ENCODE data around the gene NUFIP1.
A peak's percentile ranks its signal among the peaks of the same experiment; 100 is the strongest.
"Not testable (repeated sequence)": the region's sequence is repeated elsewhere in the genome, so short reads cannot be mapped to it uniquely, and the experiment has no call there.

NUFIP1 gene

GRCh38 chr13:44969551-44970484 is 19.5 kb downstream of the NUFIP1 start:
- FAIRE-seq = peak; percentile 99

DNA sequence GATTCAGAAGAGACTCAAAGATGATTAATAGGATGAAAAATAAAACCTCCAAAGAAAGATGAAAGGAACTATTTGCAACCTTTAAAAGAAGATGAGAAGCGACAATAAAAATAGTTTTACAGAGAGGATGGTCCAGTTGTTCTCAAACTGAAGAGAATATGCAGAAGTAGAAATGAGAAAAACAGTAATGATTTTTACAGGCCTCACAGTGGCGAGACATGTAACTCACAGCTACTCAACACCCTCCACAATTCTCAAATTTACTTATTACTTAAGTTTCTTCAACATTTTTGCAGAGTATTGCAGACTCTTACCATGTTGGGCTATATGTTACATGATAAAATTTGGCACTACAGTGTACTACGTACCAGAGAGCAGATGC is 20.8 kb downstream of the NUFIP1 start:
- FAIRE-seq = no peak

GRCh38 chr13:44967704-44968433 is 21.4 kb downstream of the NUFIP1 start:
- no peak for FAIRE-seq

- no peak for FAIRE-seq
Measured at GRCh38 chr13:44961997-44962396, 27.3 kb downstream of the NUFIP1 start.

DNA sequence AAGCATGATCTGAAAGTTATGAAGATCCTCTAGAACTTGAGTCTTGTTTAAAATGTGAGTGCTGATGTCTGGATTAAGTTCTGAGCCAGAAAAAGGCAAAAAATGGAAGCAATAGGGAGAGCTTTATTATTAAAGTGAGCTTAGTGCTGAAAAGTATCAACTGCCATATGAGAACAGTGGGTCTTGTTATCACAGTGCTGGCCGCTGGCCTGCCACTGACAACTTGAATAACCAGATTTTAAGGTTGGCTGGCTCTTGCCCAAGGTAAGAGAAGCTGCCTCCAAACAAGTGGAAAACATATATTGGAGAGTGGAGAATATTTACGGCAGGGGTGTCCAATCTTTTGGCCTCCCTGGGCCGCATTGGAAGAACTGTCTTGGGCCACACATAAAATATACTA is 33.9 kb downstream of the NUFIP1 start:
- no peak for FAIRE-seq

DNA sequence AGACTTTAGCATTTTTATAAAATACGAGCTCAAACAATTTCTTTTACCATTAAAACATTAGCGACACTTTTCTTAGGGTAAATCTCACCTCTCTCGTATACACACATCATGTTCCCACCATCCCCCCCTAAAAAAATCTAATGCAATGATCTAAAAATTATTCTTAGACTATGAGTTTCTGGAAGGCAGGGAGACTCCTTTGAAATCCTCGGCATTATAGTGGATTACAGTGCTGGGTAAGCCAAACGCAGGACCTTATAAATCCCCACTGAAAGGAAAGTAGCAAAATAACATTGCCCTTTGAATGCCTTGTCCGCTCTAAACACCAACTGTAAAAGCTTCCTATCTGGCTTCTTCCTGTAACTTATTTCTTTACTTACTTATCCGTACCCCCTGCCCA is 35.0 kb downstream of the NUFIP1 start:
- FAIRE-seq = no peak

- no peak for FAIRE-seq
Measured at GRCh38 chr13:44952671-44953070, 36.6 kb downstream of the NUFIP1 start.

DNA sequence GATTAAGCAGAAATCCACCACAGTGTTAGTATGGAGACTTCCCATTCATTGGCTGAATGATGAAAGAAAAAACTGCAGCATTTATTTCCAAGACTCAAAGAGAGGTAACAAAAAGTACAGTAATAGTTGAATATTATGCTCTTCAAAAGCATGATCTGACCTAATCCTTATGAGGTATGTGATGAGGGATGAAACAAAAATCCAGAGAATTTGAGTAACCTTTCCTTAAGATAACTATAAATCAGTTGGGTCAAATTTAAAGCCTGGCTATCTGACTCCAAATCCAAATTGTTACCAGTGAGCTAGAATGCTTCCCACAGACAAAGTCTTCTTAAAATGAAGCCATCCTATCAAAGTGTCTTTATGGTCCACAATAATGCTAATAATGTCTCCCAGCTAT is 38.1 kb downstream of the NUFIP1 start:
- FAIRE-seq = no peak

DNA sequence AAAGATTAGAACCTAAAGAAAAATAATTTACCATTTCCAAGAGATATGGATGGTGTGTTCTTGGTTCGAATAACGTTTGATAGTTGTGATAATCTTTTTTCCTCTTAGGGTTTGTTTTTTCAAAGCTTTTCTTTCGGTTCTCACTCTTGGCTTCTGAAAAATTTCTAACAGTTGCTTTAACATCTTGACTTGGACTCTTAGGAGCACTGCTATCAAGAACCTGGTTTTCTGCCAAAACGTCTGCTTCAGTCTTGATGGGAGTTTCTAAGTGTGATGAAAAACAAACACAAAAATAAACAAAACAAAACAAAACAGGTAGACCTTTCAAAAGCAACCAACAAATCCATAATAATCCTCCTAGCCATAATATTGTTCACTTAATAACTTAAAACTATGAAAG is 45.9 kb downstream of the NUFIP1 start:
- FAIRE-seq = not testable (repeated sequence)

DNA sequence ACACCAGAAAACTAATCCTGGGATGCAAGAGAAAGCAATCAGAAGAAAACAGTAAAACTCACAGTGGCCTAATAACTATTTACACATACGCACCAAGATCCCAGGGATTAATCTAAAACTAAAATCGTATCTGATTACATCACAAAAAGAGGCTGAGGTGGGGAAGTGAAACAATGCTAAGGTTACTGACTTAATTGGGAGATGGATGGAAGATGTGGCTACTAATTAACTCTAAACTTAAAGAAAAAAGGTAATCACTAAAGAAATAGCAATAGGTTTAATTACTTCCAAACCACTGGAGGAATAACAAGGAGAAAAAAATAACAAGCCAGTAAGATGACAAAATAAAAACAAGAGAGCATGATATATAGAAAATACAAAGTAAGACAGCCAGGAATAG is 50.4 kb downstream of the NUFIP1 start:
- FAIRE-seq = peak; percentile 70

DNA sequence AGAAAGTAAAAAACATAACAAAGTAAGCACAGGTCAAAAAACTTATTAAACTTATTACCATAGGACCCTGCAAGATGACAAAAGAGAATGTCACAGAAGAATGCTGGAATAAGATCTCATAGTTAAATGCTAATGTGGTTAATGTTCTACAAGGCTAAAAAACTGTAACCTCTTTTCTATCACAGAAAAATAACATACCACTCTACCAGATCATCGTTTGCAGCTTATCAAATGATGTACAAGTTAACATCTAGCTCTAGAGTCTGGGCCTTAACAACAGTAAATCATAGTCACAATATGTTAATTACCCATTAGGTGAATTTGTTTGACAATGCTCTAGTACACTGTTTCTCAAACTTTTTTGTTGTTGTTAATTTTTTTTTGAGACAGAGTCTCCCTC is 53.0 kb downstream of the NUFIP1 start:
- no peak for FAIRE-seq

DNA sequence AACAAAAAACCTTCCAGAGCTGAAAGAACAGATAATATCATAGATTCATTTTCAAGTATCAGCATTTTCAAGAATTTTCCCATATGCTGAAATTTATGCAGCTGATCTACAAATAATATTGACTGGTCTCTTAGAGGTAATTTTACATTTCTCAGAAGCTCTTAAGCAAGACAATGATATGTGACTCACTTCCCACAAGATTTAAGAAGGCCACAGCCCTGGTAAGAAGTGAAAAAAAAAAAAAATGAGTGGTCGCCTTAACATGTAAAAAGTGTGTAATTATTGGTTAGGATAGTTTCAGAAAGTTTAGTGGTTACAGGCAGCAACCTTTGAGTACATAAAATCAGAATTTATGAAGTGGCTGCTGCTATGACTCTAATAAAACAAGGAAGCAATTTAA is 54.5 kb downstream of the NUFIP1 start:
- no peak for FAIRE-seq

DNA sequence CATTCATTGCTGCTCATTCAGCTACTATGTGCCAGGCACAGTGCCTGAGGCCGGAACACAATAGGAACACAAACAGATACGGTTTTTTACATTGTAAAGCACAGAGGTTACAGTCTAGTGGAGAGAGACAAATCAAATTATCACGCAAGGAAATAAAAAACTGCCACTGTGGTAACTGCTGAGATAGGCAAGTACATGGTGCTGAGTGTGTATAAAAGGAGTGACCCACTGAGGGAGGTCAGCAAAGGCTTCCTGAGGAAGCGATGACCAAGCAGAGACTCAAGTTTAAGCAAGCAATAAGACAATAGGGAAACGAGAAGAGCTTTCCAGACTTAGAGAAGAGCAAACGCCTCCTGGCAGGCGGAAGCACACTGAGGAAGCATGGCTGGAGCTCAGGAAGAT is 56.4 kb downstream of the NUFIP1 start:
- FAIRE-seq = no peak

DNA sequence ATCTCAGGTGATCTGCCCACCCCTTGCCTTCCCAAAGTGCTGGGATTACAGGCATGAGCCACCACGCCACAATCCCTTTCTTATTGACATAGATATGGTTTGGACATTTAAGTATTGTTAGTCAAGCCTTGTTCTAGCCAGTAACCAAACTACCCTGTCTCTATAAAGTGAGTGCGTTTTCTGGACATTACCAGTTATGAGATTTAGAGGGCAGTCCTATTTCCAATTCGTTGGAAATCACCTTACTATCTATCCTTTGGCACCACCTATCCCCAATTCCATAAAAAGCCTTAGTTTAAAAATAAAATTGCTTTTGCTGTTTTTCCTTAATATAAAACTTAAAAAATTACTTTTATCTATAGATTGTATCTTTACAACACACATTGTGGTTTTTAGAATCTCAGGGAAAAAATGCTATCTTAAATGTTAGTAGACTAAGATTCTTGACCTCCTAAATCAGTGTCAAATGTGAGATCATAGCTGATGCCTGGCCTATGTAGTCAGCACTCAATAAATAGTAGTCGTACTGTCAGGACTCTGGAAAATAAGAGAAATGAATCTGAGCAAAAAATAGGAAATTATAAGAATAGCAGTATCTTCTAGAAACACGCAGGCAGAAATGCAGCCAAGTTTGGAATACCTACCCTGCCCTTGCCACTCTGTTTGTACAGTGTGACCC is 57.0 kb downstream of the NUFIP1 start:
- no peak for FAIRE-seq

GRCh38 chr13:44930963-44931623 is 58.2 kb downstream of the NUFIP1 start:
- FAIRE-seq = no peak

DNA sequence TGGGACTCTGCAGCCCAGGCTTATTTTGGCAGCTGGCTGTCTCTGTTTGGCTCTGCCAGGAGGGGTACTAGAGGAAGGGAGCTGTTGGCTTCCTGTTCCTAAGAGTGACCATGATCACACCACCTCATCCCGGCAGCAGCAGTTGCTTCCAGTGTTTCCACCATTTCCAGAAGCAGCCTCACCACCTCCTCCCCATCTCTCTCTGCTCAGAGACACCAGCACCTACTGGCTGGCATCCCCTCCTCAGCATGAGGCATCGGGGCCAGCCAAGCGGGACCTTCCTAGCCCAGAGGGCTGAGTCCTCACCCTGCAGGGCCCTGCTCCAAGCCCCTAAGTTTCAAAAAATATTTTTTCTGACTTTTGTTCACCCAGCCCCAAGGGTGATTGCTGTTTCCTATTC is 59.0 kb downstream of the NUFIP1 start:
- FAIRE-seq = no peak

DNA sequence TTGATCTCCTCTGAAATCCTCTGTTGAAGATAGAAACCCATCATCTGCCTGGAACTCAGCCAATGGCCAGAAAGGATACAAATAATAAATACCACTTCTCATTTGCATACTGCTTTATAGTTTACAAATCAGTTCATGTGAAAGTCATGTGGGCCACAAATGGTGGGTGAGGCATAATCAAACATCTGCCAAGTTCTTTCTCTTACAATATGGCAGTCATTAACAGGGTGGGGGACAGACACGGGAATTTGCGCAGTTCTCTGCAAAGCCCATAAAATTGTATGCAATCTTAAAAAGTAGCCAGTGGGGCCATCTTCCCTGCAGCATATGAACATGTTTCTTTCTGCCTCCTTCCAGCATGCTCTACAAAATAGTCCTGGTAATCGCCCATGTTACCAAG is 59.6 kb downstream of the NUFIP1 start:
- no peak for FAIRE-seq

DNA sequence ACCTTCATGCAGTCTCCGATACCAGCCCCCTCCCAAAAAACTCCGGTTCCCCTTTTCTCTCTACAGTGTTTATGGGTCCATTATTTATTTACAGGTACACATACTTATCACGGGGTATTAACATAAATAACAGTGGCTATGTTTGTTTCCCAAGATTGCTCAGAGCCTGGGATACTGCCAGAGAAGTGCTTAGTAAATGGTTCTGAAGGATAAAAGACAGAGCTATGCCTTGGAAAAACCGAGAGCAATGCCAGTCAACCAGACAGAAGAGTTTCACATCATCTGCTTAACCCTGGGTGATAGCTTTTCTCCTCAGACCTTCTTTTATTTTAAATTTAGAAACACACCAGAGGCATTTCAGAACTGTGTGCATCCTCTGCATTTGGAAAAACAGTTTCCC is 61.3 kb downstream of the NUFIP1 start:
- FAIRE-seq = no peak

GRCh38 chr13:44921931-44922758 is 67.1 kb downstream of the NUFIP1 start:
- no peak for FAIRE-seq

GRCh38 chr13:44921246-44921877 is 67.9 kb downstream of the NUFIP1 start:
- no peak for FAIRE-seq

DNA sequence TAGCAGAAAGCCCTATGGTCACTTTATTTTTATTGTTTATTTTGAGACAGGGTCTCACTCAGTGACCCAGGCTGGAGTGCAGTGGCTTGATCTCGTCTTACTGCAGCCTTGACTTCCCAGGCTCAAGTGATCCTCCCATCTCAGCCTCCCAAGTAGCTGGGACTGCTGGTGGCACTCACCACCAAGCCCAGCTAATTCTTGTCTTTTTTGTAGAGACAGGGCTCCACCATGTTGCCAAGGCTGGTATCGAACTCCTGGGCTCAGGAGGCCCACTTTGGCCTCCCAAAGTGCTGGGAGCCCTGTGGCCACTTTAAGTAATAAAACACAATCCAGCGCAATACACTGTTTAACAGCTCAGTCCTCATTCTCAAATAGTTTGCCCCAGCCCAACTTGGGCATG is 69.3 kb downstream of the NUFIP1 start:
- no peak for FAIRE-seq
